Neural cell (in vitro differentiated cells): ENCODE data around the gene MLC1. TPM values are rescaled to one million over a fixed set of nuclear protein-coding genes. Genes with fewer than 3 reads are reported as not detected.

Experiments used
- H2AFZ ChIP-seq: fragments of 200-600, 300-800 bp; sonication (generic), shearing (Covaris generic); 2 replicates; pipeline ENCODE4 v1.6.0; 2014; ENCODE audit warnings: low read depth, mild to moderate bottlenecking, antibody characterized with exemption, low read length, moderate library complexity
- H3F3A ChIP-seq: fragments of 200-600 bp; shearing (Covaris generic); 2 replicates; pipeline ENCODE4 v1.6.1; 2016; ENCODE audit warnings: mild to moderate bottlenecking, moderate library complexity, mixed read lengths, antibody characterized with exemption, low read length; ENCODE audit not compliant: insufficient read depth, poor library complexity, severe bottlenecking
- H3K27ac ChIP-seq: fragments of 200-600, 300-800 bp; sonication (generic), shearing (Covaris generic); 2 replicates; pipeline ENCODE4 v1.5.1; 2014; ENCODE audit warnings: mild to moderate bottlenecking, low read length, moderate library complexity
- H3K27me3 ChIP-seq: fragments of 300-800, 200-600 bp; sonication (generic), shearing (Covaris generic); 2 replicates; pipeline ENCODE4 v1.6.0; 2014; ENCODE audit warnings: mild to moderate bottlenecking, low read depth, low read length, moderate library complexity; ENCODE audit not compliant: insufficient read depth
- H3K36me3 ChIP-seq: fragments of 300-800, 200-600 bp; sonication (generic), shearing (Covaris generic); 2 replicates; pipeline ENCODE4 v1.5.1; 2014; ENCODE audit warnings: mild to moderate bottlenecking, antibody characterized with exemption, low read length, moderate library complexity; ENCODE audit not compliant: insufficient read depth
- H3K4me2 ChIP-seq: fragments of 300-800, 200-600 bp; sonication (generic), shearing (Covaris generic); 2 replicates; pipeline ENCODE4 v1.6.0; 2014; ENCODE audit warnings: mild to moderate bottlenecking, low read length
- H3K4me3 ChIP-seq: fragments of 300-800, 200-600 bp; sonication (generic), shearing (Covaris generic); 2 replicates; pipeline ENCODE4 v1.5.1; 2014; ENCODE audit warnings: mild to moderate bottlenecking, low read length, moderate library complexity
- H3K79me2 ChIP-seq: fragments of 200-600 bp; shearing (Covaris generic); replicated peaks from 2 replicates; pipeline ENCODE4 v1.6.0; 2014; ENCODE audit warnings: mild to moderate bottlenecking, low read length, moderate library complexity; ENCODE audit not compliant: insufficient read depth
- H3K9ac ChIP-seq: fragments of 300-800, 200-600 bp; sonication (generic), shearing (Covaris generic); 2 replicates; pipeline ENCODE4 v1.6.1; 2016; ENCODE audit warnings: mild to moderate bottlenecking, low read length, mixed read lengths
- H3K9me2 ChIP-seq: fragments of 200-600 bp; shearing (Covaris generic); 2 replicates; pipeline ENCODE4 v1.6.1; 2016; ENCODE audit warnings: mild to moderate bottlenecking, low read length, mixed read lengths; ENCODE audit not compliant: insufficient read depth
- H3K9me3 ChIP-seq: fragments of 200-600, 300-800 bp; sonication (generic), shearing (Covaris generic); 2 replicates; pipeline ENCODE4 v1.6.1; 2016; ENCODE audit warnings: mild to moderate bottlenecking, mixed run types, low read length, moderate library complexity, mixed read lengths
- H4K20me1 ChIP-seq: fragments of 200-600 bp; shearing (Covaris generic); 2 replicates; pipeline ENCODE4 v1.6.1; 2016; ENCODE audit warnings: mild to moderate bottlenecking, mixed run types; ENCODE audit not compliant: insufficient read depth
- CTCF ChIP-seq: fragments of 450-650 bp; IDR thresholded peaks from 2 replicates; pipeline ENCODE4 v1.5.1; 2014; ENCODE audit warnings: antibody characterized with exemption, mild to moderate bottlenecking, moderate library complexity; ENCODE audit not compliant: poor library complexity, severe bottlenecking
- EP300 ChIP-seq: fragments of 450-650 bp; conservative IDR thresholded peaks from 2 replicates; pipeline ENCODE4 v1.6.1; 2014; ENCODE audit warnings: antibody characterized with exemption, mild to moderate bottlenecking, moderate library complexity; ENCODE audit not compliant: poor library complexity, severe bottlenecking
- EZH2 ChIP-seq: fragments of 200-600, 300-800 bp; shearing (Covaris generic), sonication (generic); IDR thresholded peaks from 2 replicates; pipeline ENCODE4 v1.6.1; 2014; ENCODE audit warnings: antibody characterized with exemption, low read length, borderline replicate concordance, mild to moderate bottlenecking; ENCODE audit not compliant: insufficient read depth, poor library complexity, severe bottlenecking
- MXI1 ChIP-seq: fragments of 450-650 bp; conservative IDR thresholded peaks from 2 replicates; pipeline ENCODE4 v1.6.1; 2014; ENCODE audit warnings: antibody characterized with exemption, mild to moderate bottlenecking; ENCODE audit not compliant: poor library complexity, severe bottlenecking
- POLR2AphosphoS5 ChIP-seq: IDR thresholded peaks from 2 replicates; pipeline ENCODE4 v1.6.1; 2012
- RAD21 ChIP-seq: fragments of 450-650 bp; conservative IDR thresholded peaks from 2 replicates; pipeline ENCODE4 v1.6.1; 2014; ENCODE audit warnings: antibody characterized with exemption, mild to moderate bottlenecking, moderate library complexity
- SMC3 ChIP-seq: fragments of 450-650 bp; conservative IDR thresholded peaks from 2 replicates; pipeline ENCODE4 v1.6.1; 2014; ENCODE audit warnings: antibody characterized with exemption, mild to moderate bottlenecking, moderate library complexity; ENCODE audit not compliant: poor library complexity
- TAF1 ChIP-seq: IDR thresholded peaks from 2 replicates; pipeline ENCODE4 v1.6.1; 2012; ENCODE audit warnings: low read depth
- polyA plus RNA-seq: library from polyadenylated mRNA; depleted of rRNA; stranded (reverse); fragments of >200 nt; gene quantifications from 2 replicates; pipeline ENCODE4 v1.2.3, GENCODE V29; 2014
- TF ChIP-seq, protein P1 (sequence below): IDR thresholded peaks from 2 replicates; pipeline ENCODE4 v1.6.1; 2012; ENCODE audit warnings: borderline replicate concordance

The MLC1 gene
- polyA plus RNA-seq, 1 donor from 2014 or later = not detected

DNA sequence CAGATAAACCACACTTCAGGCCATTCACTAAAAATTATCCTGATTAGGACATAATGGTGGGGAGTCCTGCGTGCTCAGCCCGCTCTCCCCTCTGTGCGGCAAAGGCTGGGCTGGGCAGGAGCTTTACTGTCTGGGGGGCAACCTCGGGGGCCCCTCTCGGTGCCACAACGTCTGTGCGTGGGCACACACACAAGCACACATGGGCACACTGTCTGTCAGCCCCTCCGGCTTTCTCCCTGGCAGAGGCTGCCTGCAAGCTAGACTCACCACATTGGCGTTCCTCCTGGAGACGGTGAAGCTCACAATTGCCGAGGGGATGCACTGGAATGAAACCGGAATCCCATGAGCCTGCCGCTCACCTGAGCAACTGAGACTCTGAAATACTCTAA, 5.2 kb downstream of the MLC1 start:
- Histone ChIP-seq H4K20me1 (no peaks in the 10 kb centered on the region), H3K9me2 (no peaks in the 10 kb centered on the region), H3K27ac (no peak overlapping the region), H3F3A (no peaks in the 10 kb centered on the region), H3K4me3 (no peak overlapping the region), H2AFZ (no peak overlapping the region), H3K79me2 (no peaks in the 10 kb centered on the region), H3K4me2 (no peak overlapping the region), H3K9ac (no peak overlapping the region), H3K27me3 (no peaks in the 10 kb centered on the region), H3K36me3 (no peaks in the 10 kb centered on the region), H3K9me3 (no peaks in the 10 kb centered on the region)
- no peak for TF ChIP-seq EZH2
- TF ChIP-seq TAF1 = no peak
- TF ChIP-seq POLR2AphosphoS5 = no peak
- TF ChIP-seq EP300 = no peak
- no peak for TF ChIP-seq MXI1
- TF ChIP-seq RAD21 = no peak
- no peak for TF ChIP-seq CTCF
- TF ChIP-seq SMC3 = no peak
- TF ChIP-seq, protein P1, sequence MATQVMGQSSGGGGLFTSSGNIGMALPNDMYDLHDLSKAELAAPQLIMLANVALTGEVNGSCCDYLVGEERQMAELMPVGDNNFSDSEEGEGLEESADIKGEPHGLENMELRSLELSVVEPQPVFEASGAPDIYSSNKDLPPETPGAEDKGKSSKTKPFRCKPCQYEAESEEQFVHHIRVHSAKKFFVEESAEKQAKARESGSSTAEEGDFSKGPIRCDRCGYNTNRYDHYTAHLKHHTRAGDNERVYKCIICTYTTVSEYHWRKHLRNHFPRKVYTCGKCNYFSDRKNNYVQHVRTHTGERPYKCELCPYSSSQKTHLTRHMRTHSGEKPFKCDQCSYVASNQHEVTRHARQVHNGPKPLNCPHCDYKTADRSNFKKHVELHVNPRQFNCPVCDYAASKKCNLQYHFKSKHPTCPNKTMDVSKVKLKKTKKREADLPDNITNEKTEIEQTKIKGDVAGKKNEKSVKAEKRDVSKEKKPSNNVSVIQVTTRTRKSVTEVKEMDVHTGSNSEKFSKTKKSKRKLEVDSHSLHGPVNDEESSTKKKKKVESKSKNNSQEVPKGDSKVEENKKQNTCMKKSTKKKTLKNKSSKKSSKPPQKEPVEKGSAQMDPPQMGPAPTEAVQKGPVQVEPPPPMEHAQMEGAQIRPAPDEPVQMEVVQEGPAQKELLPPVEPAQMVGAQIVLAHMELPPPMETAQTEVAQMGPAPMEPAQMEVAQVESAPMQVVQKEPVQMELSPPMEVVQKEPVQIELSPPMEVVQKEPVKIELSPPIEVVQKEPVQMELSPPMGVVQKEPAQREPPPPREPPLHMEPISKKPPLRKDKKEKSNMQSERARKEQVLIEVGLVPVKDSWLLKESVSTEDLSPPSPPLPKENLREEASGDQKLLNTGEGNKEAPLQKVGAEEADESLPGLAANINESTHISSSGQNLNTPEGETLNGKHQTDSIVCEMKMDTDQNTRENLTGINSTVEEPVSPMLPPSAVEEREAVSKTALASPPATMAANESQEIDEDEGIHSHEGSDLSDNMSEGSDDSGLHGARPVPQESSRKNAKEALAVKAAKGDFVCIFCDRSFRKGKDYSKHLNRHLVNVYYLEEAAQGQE = no peak

GRCh38 chr22:50078761-50079160, 6.5 kb downstream of the MLC1 start:
- Histone ChIP-seq H3K4me2 (no peak overlapping the region), H3K27ac (no peak overlapping the region), H3K36me3 (no peaks in the 10 kb centered on the region), H3K9me2 (no peaks in the 10 kb centered on the region), H3K9ac (no peak overlapping the region), H4K20me1 (no peaks in the 10 kb centered on the region), H3K9me3 (no peaks in the 10 kb centered on the region), H3F3A (no peaks in the 10 kb centered on the region), H3K27me3 (no peaks in the 10 kb centered on the region), H3K79me2 (no peaks in the 10 kb centered on the region), H3K4me3 (no peak overlapping the region), H2AFZ (no peak overlapping the region)
- TF ChIP-seq, protein P1 = no peak
- TF ChIP-seq CTCF (no peak), MXI1 (no peak), POLR2AphosphoS5 (no peak), EZH2 (no peak), RAD21 (no peak), SMC3 (no peak), EP300 (no peak), TAF1 (no peak)
